Measurements from ENCODE around the gene HIBADH.
"Not testable (repeated sequence)": the region's sequence is repeated elsewhere in the genome, so short reads cannot be mapped to it uniquely, and the experiment has no call there.

The HIBADH gene

DNA sequence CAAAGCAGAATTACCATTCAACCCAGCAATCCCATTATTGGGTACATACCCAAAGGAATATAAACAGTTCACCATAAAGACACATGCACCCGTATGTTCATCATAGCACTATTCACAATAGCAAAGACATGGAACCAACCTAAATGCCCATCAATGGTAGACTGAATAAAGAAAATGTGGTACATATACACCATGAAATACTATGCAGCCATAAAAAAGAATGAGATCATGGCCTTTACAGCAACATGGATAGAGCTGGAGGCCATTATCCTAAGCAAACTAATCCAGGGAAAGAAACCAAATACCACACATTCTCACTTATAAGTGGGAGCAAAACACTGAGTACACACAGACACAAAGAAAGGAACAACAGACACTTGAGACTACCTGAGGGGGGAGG is 23.6 kb downstream of the HIBADH start:
- in situ Hi-C loops (cut with HindIII; ENCODE audit: low sequenced_read_pairs): not testable (repeated sequence)

DNA sequence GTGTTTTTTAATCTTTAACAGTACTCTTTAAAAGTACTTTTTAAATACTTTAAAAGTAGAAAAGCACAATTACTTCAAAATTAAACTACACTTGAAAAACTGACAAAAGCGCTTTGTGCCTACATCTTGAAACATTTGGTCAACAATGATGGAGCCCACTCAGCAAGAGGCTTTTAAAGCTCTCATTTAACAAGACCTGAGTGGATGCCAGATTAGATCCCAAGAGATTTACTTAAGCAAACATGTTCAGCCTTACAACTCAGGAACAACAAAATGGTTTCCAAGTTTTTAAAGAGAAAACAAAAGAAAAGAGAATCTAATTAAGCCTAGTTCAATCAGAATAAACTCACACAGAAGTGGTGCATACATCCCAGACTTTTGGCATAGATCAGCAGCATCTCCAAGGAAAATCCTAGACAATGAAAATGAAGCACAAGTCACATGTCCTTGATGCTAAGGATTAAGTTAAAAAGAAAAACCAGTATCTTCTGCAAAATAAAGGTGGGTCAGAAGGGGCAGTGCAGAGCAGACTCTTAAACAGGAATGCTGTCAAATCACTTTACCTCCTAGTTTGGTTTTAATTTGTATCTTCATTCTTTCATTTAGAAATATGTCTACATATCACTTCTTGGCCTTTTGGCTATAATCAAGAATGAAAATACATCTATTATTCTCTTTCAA is 26.2 kb downstream of the HIBADH start:
- in situ Hi-C loops (cut with HindIII; ENCODE audit: low sequenced_read_pairs): no loop called here

DNA sequence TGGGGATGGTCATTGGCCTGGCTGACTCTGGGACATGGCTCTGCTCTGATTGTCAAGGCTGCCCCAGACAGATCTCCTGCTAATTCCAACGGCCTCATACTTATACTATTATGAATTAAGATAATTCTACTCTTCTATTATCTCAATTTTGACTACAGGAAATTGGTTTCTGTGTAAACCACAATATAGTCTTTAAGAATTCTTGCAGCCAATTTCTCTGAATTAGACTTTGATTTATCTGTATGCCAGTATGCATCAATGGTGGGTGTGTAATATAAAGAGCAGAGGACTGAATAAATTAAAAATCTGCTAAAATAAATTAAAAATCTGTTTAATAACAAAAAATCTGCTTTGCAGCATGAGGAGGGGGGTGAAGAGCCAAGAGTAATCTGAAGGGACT is 27.0 kb downstream of the HIBADH start:
- in situ Hi-C loops (cut with HindIII; ENCODE audit: low sequenced_read_pairs): no loop called here

DNA sequence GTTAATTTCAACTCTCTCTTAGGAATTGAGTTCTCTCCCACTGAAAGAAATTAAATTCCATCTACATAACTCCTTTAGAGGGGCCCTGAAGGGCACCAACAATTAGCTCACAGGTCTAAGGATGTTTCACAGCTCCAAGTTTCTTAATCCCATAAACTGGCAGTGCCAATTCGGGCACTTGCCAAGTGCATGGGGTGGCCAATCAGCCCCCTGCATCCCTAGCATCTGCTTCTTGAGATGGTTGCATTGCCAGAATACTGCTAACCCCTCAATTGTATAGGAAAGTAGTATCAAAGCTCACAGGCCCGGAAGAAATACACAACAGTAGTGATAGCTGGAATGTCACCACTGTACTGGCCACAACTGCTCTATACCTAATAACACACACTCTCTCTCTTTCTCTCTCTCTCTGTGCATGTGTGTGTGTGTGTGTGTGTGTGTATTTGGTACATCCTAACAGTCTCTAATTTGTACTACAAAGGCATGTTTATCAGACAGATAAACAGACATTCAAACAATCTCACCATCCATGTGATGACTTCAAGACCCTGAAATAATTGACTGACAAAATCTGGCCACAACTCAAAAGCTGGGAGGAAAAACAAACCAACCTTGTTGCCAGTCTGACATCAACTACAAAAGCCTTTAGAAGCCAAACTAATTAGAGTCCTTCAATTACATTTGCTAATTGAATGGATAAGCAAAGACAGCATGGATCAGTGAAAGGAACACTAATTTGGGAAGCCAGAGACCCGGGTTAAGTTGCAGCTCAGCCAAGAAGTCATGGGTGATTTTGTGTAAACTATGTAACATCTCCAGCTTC is 27.8 kb downstream of the HIBADH start:
- in situ Hi-C loops (cut with HindIII; ENCODE audit: low sequenced_read_pairs): no loop called here

DNA sequence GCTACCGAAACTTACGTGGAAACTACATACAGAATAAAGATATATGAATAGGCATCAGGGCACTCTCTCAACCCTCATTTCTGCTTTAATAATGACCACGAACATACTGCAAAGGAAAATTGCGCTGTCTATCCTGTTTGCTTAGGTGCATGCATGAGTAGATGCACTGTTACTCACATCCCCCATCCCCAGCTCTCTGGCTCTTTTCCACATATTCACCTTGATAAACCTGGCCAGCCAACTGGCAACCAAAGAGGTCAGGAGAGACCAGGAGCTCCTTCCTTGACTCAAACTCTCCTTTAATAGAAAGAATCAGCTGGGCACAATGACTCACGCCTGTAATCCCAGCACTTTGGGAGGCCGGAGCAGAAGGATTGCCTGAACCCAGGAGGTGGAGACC is 29.6 kb downstream of the HIBADH start:
- in situ Hi-C loops (cut with HindIII; ENCODE audit: low sequenced_read_pairs): no loop called here

DNA sequence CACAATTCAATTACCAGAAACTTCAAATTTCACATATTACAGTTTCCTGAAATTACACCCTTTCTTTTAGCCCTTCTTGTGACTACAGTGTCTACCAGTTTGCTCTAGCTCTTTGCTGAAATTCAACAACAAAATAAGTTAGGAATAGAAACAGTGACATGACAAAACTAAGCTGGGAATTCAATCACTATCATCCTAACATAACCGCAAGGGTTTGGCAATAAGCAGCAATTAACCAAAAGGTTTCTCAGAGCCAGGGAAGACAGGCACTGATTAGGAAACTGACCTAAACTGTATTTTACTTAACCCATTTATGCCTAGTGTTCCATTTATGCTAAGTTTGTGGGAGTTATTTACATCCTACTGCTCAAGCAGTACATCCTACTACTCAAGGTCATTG is 31.3 kb downstream of the HIBADH start:
- in situ Hi-C loops (cut with HindIII; ENCODE audit: low sequenced_read_pairs): no loop called here

DNA sequence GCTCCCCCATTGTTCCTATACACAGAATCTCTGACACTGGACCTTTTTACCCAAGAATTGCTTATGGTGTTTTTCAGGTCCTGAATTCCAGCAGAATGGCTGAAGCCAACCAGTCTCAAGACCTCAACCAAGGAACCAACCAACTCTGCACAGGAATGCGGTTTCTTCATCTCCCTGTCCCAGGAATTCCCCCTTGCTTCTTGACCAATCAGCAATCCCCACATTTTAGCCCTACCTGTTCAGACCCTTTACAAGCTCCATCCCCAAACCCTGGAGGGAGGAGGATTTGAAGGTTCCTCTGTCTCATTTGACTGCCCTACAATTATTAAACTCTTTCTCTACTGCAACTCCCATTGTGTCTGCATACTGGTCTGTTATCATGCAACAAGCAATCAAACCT is 35.5 kb downstream of the HIBADH start:
- in situ Hi-C loops (cut with HindIII; ENCODE audit: low sequenced_read_pairs): no loop called here

DNA sequence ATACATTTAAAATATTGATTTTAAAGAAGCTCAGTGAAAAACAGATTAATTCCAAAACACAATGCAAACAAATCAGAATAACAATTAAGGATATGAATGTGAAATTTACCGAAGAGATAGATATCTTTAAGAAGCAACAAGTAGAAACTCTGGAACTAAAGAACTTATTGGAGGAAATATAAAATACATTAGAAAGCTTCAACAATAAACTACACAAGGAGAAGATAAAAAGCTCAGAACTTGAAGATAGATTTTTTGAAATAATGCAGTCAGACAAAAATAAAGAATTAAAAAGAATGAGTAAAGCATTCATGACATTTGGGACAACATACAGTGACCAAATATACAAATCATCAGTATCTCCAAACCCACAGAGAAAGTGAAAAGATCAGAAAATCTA is 43.2 kb downstream of the HIBADH start:
- in situ Hi-C loops (cut with HindIII; ENCODE audit: low sequenced_read_pairs): no loop called here

DNA sequence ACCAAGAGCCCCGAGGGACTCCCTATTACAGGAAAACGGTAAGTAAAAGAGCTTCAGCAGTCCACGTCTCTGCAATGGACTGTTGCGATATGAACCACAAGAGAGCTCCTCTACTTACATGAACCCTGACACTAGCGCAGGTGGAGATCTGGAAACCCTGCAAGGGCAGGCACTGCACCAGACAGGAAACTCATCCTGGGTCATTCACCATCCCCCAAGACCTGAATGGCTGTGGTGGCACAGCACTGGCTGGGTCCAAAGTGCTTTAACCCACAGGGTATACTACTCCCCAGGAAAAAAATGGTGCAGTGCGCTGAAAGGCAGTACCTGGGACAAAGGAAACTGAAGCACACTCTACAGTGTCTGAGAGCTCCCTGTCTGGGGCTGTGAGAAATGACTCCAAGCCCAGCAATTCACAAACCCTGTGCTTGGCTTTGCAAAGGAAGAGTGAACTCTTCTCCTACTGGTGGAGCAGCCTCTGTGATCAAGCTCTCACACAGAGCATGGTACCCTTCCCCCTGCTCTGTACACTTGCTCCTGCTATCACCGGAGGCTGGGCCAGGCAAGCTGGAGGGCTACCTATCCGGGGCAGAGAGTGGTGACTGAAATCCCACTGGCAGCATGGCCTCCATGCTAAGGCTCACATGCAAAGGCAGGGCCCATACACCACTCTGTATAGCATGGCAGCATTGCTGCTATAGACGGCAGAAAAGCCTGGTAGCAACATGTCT is 44.9 kb downstream of the HIBADH start:
- in situ Hi-C loops (cut with HindIII; ENCODE audit: low sequenced_read_pairs): no loop called here

DNA sequence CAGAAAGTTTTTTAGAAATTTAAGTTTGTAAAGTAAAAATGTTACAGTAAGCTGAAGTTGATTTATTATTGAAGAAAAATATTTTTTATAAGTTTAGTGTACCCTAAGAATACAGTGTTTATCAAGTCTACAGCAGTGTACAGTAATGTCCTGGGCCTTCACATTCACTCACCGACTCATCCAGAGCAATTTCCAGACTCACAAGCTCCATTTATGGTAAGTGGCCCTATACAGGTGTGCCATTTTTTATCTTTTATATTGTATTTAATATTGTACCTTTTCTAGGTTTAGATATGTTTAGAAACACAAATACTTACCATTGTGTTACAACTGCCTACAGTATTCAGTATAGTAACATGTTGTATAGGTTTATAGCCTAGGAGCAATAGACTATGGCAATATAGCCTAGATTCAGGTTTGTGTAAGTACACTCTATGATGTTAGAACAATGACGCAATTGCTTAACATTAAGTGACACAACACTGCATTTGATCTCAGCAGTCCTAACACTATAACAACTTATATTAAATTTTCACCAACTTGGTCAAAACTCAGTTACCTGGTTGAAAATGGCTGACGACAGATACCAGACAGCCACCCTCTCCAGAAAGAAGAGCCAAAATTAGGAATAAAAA is 45.7 kb downstream of the HIBADH start:
- in situ Hi-C loops (cut with HindIII; ENCODE audit: low sequenced_read_pairs): no loop called here

DNA sequence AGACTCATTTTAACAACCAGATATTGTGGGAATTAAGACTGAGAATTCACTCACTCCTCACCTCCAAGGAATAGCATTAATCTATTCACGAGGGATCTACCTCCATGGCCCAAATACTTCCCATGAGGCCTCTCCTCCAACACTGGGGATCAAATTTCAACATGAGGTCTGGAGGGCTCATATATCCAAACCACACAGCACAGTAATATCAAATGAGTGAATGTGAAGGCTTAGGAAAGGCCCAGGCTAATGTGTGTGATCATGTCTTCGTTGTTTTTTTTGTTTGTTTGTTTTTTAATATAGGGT is 46.5 kb downstream of the HIBADH start:
- in situ Hi-C loops (cut with HindIII; ENCODE audit: low sequenced_read_pairs): no loop called here

DNA sequence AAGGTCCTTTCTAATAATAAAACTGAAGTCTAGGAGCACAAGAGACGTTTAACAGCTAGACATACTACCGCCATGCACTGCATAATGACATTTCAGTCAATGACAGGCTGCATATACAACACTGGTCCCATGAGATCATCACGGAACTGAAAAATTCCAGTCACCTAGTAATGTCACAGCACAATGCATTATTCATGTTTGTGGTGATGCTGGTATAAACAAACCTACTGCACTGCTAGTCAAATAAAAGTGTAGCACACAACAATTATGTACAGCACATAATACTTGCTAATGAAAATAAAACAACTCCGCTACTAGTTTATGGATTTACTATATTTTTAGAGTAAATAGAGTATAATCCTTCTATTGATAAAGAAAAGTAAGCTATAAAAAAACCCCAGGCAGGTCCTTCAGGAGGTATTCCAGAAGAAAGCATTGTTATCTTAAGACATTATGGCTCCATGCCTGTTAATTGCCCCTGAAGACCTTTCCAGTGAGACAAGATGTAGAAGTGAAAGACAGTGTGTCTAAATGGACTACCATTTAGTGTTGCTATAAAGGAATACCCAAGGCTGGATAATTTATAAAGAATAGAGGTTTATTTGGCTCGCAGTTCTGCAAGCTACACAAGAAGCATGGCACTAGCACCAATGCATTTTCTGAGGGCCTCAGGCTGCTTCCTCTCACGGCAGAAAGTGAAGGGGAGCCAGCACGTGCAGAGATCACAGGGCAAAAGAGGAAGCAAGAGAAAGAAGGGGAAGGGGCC is 47.1 kb downstream of the HIBADH start:
- in situ Hi-C loops (cut with HindIII; ENCODE audit: low sequenced_read_pairs): no loop called here

DNA sequence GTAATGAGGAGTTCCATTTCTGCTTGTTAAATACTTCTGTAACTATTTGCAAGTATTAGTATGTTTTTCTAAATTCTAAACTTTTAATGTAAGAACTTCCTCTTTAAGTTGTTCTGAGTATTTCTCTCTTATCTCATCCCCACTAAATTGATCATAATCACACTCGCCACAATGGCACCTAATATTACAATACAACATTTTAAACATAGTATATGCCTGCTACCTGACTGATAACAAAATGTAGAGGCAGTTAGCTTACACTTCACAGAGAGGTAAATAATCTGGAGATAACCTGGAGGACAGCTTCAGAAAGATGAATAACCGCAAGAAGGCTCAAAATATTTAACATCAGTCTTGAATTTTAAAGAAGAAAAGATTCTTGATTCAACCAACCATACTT is 48.6 kb downstream of the HIBADH start:
- in situ Hi-C loops (cut with HindIII; ENCODE audit: low sequenced_read_pairs): no loop called here

DNA sequence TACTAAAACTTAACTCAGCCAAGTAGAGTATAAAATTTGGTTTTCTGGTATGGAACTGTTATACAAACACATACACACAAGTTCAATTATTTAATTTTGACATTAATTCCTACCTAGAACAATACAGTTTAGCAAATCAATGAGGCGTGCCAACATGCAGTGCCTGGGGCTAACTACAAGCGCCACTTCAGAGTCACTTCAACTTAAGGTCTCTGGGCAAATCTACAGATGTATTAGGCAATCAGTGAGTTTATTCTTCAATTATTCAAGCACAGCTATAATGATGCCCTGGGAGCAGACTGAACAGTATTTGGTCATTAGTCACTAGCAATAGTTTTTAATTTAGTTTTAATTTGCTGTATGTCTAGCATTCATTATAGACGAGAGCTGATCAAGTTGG is 51.6 kb downstream of the HIBADH start:
- in situ Hi-C loops (cut with HindIII; ENCODE audit: low sequenced_read_pairs): no loop called here

DNA sequence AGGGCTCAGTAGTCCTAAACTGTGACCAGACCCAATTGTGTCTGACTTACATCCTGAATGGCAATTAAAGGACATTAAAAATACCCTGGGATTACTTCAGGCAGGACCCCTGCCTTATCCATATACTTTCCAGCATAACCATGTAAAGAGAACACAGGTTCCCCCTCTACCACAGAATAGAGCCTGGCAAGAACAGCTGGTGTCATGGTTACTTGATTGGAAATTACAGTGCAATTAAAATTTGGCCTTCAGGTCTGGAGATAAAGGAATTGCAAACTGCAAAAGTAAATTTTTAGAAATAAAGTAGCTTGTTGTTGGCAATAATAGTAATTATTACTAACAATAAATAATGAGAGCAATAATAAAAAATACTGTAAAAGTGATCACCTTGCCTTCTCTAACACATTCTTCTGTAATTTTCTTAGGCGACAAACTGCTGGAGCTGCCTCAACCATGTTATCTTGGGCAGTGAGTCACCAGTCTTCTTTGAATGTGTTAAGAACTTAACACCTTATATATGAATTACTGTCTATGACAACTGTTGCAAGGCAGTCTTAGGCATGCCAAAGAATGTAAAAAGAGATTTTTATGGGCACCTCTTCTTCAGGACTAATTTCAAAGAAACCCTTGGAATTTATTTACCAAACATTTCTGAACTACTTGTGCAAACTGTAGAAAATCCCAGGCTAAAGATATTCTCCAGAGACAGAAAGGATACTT is 53.7 kb downstream of the HIBADH start:
- in situ Hi-C loops (cut with HindIII; ENCODE audit: low sequenced_read_pairs): no loop called here

DNA sequence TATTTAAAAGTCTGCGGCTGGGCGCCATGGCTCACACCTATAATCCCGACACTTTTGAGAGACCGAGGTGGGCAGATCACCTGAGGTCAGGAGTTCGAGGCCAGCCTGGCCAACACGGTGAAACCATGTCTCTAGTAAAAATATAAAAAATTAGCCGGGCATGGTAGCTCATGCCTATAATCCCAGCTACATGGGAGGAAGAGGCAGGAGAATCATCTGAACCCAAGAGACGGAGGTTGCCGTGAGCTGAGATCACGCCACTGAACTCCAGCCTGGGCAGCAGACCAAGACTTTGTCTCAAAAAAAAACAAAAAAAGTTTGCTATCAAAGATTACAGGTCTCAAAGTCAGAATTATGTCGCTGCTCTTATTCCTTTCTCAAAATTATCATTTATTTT is 55.5 kb downstream of the HIBADH start:
- in situ Hi-C loops (cut with HindIII; ENCODE audit: low sequenced_read_pairs): no loop called here

DNA sequence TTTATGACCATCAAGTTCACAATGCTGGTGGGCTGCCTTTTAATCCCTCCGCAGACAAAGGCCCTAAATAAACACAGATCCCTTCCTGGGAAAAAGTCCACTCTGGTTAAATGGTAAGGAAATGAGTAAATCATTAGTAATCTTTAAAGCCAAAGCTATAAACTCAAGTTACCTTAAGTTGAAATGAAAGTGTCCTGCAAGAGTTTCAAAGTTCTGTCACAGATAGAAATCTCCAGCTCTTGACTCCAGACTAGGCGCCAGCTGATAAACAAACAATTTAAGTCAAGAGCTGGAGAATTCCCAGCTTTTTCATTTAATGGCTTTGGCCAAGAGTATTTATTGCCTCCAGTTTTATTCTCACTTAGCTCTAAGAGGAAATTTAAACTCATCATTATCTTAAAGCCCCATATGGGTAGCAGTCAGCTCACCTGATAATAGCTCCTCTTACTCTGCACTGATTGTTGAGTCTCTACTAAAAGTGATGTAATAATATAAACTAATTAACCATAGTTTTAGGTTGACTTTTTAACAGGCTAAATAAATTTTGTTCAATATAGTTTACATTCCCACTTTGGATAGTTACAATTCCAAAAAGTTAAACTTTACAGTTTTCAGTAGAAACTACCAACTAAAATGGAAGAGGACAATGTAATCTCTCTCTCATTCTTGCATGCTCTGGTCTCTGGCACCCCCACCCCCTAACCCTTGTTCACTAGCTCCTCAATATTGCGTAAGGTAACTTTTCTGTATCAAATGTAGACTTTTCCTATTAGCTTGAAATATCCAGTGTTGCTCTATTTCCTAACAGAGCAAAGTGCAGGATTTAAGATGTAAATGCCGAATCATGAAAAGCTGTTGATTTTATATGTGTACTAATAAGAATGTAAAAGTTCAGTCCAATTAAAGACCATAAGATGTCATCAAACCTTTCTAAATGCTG is 56.1 kb downstream of the HIBADH start:
- in situ Hi-C loops (cut with HindIII; ENCODE audit: low sequenced_read_pairs): no loop called here

DNA sequence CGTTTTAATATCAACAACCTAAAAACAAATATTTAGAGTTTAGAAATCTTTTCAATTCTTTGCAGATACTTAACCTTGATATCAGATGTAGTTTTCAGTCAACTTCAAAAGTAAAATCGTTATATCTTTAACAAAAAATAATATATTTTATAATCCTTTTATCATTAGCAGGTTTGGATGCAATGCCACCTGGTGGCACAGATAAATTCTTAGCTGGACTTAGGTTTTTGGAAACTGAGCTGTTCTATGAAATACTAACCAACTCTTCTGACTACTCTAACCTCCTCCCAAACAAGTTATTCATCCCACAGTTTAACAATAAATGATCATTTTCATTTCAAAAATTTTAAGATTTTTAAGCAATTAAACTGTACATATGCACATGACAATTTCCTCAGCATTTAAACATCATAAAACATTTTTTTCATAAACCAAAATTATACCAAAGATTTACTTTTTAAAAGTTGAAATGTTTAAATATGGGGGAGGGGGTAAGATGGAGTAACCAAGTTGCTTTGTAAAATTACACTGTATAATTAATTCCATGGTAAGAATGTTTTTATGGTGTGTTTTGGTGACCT is 56.9 kb downstream of the HIBADH start:
- in situ Hi-C loops (cut with HindIII; ENCODE audit: low sequenced_read_pairs): no loop called here

DNA sequence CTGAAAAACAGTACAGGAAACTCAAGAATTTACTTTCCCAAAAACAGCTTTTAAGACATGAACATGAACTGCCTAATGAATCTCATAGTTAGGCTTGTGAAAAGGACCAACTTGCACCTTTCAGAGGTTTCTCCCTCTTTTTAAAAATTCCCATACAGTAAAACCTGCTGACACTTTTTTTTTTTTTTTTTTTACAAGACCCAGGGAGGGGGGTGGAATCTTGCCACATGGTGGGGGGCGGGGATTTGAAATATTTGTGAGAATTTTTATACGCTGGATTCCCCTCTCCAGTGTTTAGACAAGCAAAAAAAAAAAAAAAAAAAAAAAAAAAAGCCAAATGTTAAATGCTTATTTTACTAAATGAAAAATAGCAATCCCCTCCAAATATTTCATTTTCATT is 57.4 kb downstream of the HIBADH start:
- in situ Hi-C loops (cut with HindIII; ENCODE audit: low sequenced_read_pairs): no loop called here

Data from DLD1 (cell line).